HCT116 (cell line): ENCODE measurements around the gene ZNF107. TPM values are rescaled to one million over a fixed set of nuclear protein-coding genes. Genes with fewer than 3 reads are reported as not detected.

Source experiments
- ATAC-seq: fragments of 200-7000 bp; cut with Tn5 transposase; 2 replicates; pipeline ENCODE4 v1.9.1; 2020; ENCODE audit warnings: mild to moderate bottlenecking, moderate library complexity
- BruUV-seq: library from RNA; stranded (reverse); fragments of 400-500 nt; replicated peaks from 2 replicates; lab custom pipeline; 2021; lab: Mats Ljungman, UMichigan
- CTCF ChIA-PET: fragments of 300-600 bp; sonication (Branson Sonifier 250); formaldehyde crosslinking; loops from one replicate; lab custom pipeline; 2021; ENCODE audit warnings: antibody characterized with exemption; lab: Charles Lee
- POLR2A ChIA-PET: fragments of 300-600, 350-600 bp; sonication (Branson Sonifier 250); formaldehyde crosslinking; loops from one replicate; lab custom pipeline; 2021; ENCODE audit warnings: antibody characterized with exemption; lab: Charles Lee
- RAD21 ChIA-PET, 2 experiments: fragments of 300-600 bp; sonication (Branson Sonifier 250); formaldehyde crosslinking; loops; one replicate each; lab custom pipeline; 2023; ENCODE audit warnings: low total read pairs in 2 of 2; ENCODE audit not compliant: uncharacterized antibody in 2 of 2, unreplicated experiment in 2 of 2, low non-redundant PET in 1 of 2; lab: Charles Lee
- DNase-seq: peaks from one replicate; pipeline ENCODE4 v3.0.0-alpha.2; 2010; ENCODE audit warnings: low read depth, low spot score
- H2AFZ ChIP-seq: fragments of 200-600 bp; shearing (Covaris generic), sonication (generic); 2 replicates; pipeline ENCODE4 v1.6.1; 2017; ENCODE audit warnings: low read depth, mixed run types, mixed read lengths, antibody characterized with exemption, low read length; ENCODE audit not compliant: poor library complexity, severe bottlenecking
- H3K27ac ChIP-seq: 2 replicates; pipeline ENCODE4 v1.5.1; 2012; ENCODE audit warnings: low read depth, low read length
- H3K27me3 ChIP-seq: fragments of 200-600 bp; sonication (generic); 2 replicates; pipeline ENCODE4 v1.6.1; 2016; ENCODE audit warnings: mixed run types, low read length, mixed read lengths; ENCODE audit not compliant: insufficient read depth
- H3K36me3 ChIP-seq, 2 experiments: fragments of 200-500 bp in 1 of 2; fragments of 200-600 bp in 1 of 2; sonication (Bioruptor generic) in 1 of 2; sonication (generic) in 1 of 2; 2 replicates each; pipeline versions ENCODE4 v1.5.1 to v1.6.1; 2014 to 2016; ENCODE audit warnings: low read length in 2 of 2, inconsistent platforms in 1 of 2, mixed read lengths in 1 of 2, mixed run types in 1 of 2; ENCODE audit not compliant: insufficient read depth in 2 of 2, control insufficient read depth in 1 of 2
- H3K4me1 ChIP-seq, 2 experiments: fragments of 200-600 bp in 1 of 2; sonication (generic) in 1 of 2; 2 replicates each; pipeline versions ENCODE4 v1.5.1 to v1.6.1; 2012 to 2017; ENCODE audit warnings: low read length in 2 of 2, inconsistent platforms in 1 of 2, mild to moderate bottlenecking in 1 of 2, mixed read lengths in 1 of 2, mixed run types in 1 of 2, moderate library complexity in 1 of 2; ENCODE audit not compliant: insufficient read depth in 2 of 2, control insufficient read depth in 1 of 2
- H3K4me2 ChIP-seq: fragments of 200-600 bp; sonication (generic); 2 replicates; pipeline ENCODE4 v1.6.1; 2017; ENCODE audit warnings: mixed run types, low read length, mixed read lengths
- H3K4me3 ChIP-seq, 2 experiments: fragments of 200-600 bp in 1 of 2; sonication (generic) in 1 of 2; replicated peaks in 1 of 2; 2 replicates each; pipeline ENCODE4 v1.5.1; 2011 to 2016; ENCODE audit warnings: low read length in 2 of 2, control low read depth in 1 of 2, low read depth in 1 of 2, mild to moderate bottlenecking in 1 of 2, mixed read lengths in 1 of 2, mixed run types in 1 of 2
- H3K79me2 ChIP-seq: fragments of 200-600 bp; sonication (generic); 2 replicates; pipeline ENCODE4 v1.6.1; 2017; ENCODE audit warnings: mild to moderate bottlenecking, mixed run types, low read length, moderate library complexity, mixed read lengths; ENCODE audit not compliant: insufficient read depth
- H3K9ac ChIP-seq: fragments of 200-600 bp; sonication (generic); 2 replicates; pipeline ENCODE4 v1.6.1; 2016; ENCODE audit warnings: low read length, mixed read lengths
- H3K9me2 ChIP-seq: fragments of 200-600 bp; sonication (generic), shearing (Covaris generic); 2 replicates; pipeline ENCODE4 v1.6.1; 2017; ENCODE audit warnings: mixed run types, mild to moderate bottlenecking, moderate library complexity; ENCODE audit not compliant: insufficient read depth
- H3K9me3 ChIP-seq, 2 experiments: fragments of 200-500 bp in 1 of 2; fragments of 200-600 bp in 1 of 2; sonication (Bioruptor generic) in 1 of 2; sonication (generic) in 1 of 2; 2 replicates each; pipeline ENCODE4 v1.6.1; 2014 to 2017; ENCODE audit warnings: low read length in 2 of 2, mixed read lengths in 2 of 2, inconsistent platforms in 1 of 2, low read depth in 1 of 2, mild to moderate bottlenecking in 1 of 2, mixed run types in 1 of 2, moderate library complexity in 1 of 2; ENCODE audit not compliant: control insufficient read depth in 1 of 2, insufficient read depth in 1 of 2
- H4K20me1 ChIP-seq: fragments of 200-600 bp; sonication (generic), shearing (Covaris generic); 2 replicates; pipeline ENCODE4 v1.6.1; 2017; ENCODE audit warnings: mixed run types, mild to moderate bottlenecking, moderate library complexity; ENCODE audit not compliant: insufficient read depth
- ATF3 ChIP-seq: IDR thresholded peaks from 2 replicates; pipeline ENCODE4 v1.6.1; 2012
- CBX3 ChIP-seq: IDR thresholded peaks from 2 replicates; pipeline ENCODE4 v1.6.1; 2012; ENCODE audit warnings: low read depth
- CEBPB ChIP-seq: IDR thresholded peaks from 2 replicates; pipeline ENCODE4 v1.6.1; 2012; ENCODE audit warnings: low read depth
- EZH2 ChIP-seq: fragments of 200-600 bp; sonication (generic); IDR thresholded peaks from 2 replicates; pipeline ENCODE4 v1.6.1; 2017; ENCODE audit warnings: antibody characterized with exemption, mixed run types
- FOSL1 ChIP-seq: IDR thresholded peaks from 2 replicates; pipeline ENCODE4 v1.6.1; 2012; ENCODE audit warnings: low read depth
- MAX ChIP-seq: IDR thresholded peaks from 2 replicates; pipeline ENCODE4 v1.6.1; 2012
- RAD21 ChIP-seq: IDR thresholded peaks from 2 replicates; pipeline ENCODE4 v1.6.1; 2012; ENCODE audit warnings: low read depth, mild to moderate bottlenecking
- SIN3A ChIP-seq: IDR thresholded peaks from 2 replicates; pipeline ENCODE4 v1.6.1; 2012; ENCODE audit warnings: low read depth
- SP1 ChIP-seq: IDR thresholded peaks from 2 replicates; pipeline ENCODE4 v1.6.1; 2012; ENCODE audit warnings: low read depth
- SRF ChIP-seq: IDR thresholded peaks from 2 replicates; pipeline ENCODE4 v1.6.1; 2012; ENCODE audit warnings: low read depth
- TCF7L2 ChIP-seq: IDR thresholded peaks from 2 replicates; pipeline ENCODE4 v1.7.0; 2011; ENCODE audit warnings: borderline replicate concordance, inconsistent platforms; ENCODE audit not compliant: insufficient read depth, insufficient read length; ENCODE audit errors: extremely low read depth
- YY1 ChIP-seq: IDR thresholded peaks from 2 replicates; pipeline ENCODE4 v1.6.1; 2011; ENCODE audit warnings: low read length, low read depth, moderate library complexity, mild to moderate bottlenecking; ENCODE audit not compliant: insufficient replicate concordance; ENCODE audit errors: extremely low read depth
- ZFX ChIP-seq: fragments of 450-650 bp; IDR thresholded peaks from 2 replicates; pipeline ENCODE4 v1.6.1; 2017
- intact Hi-C: fragments of 100-400 bp; cut with micrococcal nuclease; formaldehyde crosslinking; loops from 2 replicates; pipeline ENCODE4 v1.10.0; 2022
- total RNA-seq: library from RNA; stranded (reverse); gene quantifications from one replicate; pipeline ENCODE4 v1.2.1, GENCODE V29; 2021; ENCODE audit not compliant: unreplicated experiment
- TF ChIP-seq, protein P1 (sequence below): IDR thresholded peaks from 2 replicates; pipeline ENCODE4 v1.6.1; 2011; ENCODE audit warnings: mild to moderate bottlenecking, low read length, moderate library complexity; ENCODE audit not compliant: insufficient replicate concordance; ENCODE audit errors: extremely low read depth

The ZNF107 gene
- total RNA-seq, 1 experiment from 2014 or later: 6.2 TPM

GRCh38 chr7:64643566-64643965 is 22.4 kb upstream of the ZNF107 start (continued):
- TF ChIP-seq, protein P1, sequence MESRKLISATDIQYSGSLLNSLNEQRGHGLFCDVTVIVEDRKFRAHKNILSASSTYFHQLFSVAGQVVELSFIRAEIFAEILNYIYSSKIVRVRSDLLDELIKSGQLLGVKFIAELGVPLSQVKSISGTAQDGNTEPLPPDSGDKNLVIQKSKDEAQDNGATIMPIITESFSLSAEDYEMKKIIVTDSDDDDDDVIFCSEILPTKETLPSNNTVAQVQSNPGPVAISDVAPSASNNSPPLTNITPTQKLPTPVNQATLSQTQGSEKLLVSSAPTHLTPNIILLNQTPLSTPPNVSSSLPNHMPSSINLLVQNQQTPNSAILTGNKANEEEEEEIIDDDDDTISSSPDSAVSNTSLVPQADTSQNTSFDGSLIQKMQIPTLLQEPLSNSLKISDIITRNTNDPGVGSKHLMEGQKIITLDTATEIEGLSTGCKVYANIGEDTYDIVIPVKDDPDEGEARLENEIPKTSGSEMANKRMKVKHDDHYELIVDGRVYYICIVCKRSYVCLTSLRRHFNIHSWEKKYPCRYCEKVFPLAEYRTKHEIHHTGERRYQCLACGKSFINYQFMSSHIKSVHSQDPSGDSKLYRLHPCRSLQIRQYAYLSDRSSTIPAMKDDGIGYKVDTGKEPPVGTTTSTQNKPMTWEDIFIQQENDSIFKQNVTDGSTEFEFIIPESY: no peak
- TF ChIP-seq CBX3: no peak

DNA sequence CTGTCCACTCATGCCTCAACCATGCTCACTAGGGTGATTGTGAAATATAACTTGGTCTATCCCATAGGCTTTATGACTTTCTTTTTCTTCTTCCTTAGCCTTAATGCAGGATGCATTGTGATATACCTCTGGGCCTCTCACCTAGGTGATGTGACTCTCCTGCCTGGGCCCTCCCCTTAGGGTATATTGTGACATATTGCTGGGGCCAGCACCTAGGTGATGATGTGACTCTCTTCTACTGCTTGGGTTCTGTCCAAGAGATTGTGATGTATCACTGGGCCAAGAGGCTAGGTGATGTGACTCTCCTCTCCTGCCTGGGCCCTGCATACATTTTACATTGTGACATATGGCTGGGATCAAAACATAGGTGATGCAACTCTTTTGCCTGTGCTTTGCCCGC is 14.7 kb upstream of the ZNF107 start:
- no TSS peak for BruUV-seq
- Histone ChIP-seq H3K4me2 (no peak overlapping the region), H3K4me1 (no peaks in the 10 kb centered on the region), H4K20me1 (no peaks in the 10 kb centered on the region), H3K79me2 (no peaks in the 10 kb centered on the region), H3K4me3 (no peak overlapping the region), H3K9me2 (no peaks in the 10 kb centered on the region), H2AFZ (no peak overlapping the region), H3K27me3 (no peaks in the 10 kb centered on the region), H3K9ac (no peak overlapping the region), H3K27ac (no peak overlapping the region), H3K36me3 (no peaks in the 10 kb centered on the region), H3K9me3 (no peaks in the 10 kb centered on the region; a peak in 1 of 4 replicates)
- RAD21 ChIA-PET: no interaction called here
- CTCF ChIA-PET: no interaction called here
- ATAC-seq: no peak
- intact Hi-C loops: no loop called here
- TF ChIP-seq SRF: no peak
- TF ChIP-seq EZH2: no peak
- TF ChIP-seq CEBPB: no peak
- DNase-seq: no peak
- POLR2A ChIA-PET: no interaction called here

DNA sequence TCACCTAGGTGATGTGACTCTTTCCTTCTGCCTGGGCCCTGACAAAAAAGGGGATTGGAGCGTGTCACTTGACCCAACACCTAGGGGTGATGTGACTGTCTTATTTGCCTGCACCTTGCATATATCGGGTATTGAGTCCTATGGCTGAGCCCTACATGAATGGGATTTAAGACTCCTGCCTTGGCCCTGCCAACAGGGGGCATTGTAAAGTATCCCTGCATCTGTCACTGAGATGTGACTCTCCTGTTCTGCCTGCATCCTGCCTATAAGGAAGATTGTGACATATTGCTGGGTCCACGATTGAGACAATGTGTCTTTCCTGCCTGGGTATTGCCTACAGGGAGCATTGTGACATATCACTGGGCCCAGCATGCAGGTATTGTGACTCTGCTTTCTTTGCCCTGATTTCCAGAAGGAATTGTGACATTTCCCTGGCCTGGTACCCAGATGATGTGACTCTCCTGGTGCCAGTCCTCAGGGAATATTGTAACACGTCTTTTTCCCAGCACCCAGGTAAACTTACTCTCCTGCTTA is 14.2 kb upstream of the ZNF107 start:
- no peak for DNase-seq
- Histone ChIP-seq H3K9ac (no peak overlapping the region), H3K27me3 (no peaks in the 10 kb centered on the region), H3K4me2 (no peak overlapping the region), H3K79me2 (no peaks in the 10 kb centered on the region), H3K9me3 (no peaks in the 10 kb centered on the region; a peak in 1 of 4 replicates), H3K27ac (no peak overlapping the region), H3K4me1 (no peaks in the 10 kb centered on the region), H2AFZ (no peak overlapping the region), H3K9me2 (no peaks in the 10 kb centered on the region), H3K4me3 (no peak overlapping the region), H3K36me3 (no peaks in the 10 kb centered on the region), H4K20me1 (no peaks in the 10 kb centered on the region)
- POLR2A ChIA-PET: no interaction called here
- TF ChIP-seq ATF3: no peak
- TF ChIP-seq, protein P1: no peak
- no peak for TF ChIP-seq CEBPB
- TF ChIP-seq SRF: no peak
- no peak for TF ChIP-seq YY1
- TF ChIP-seq FOSL1: no peak
- no peak for TF ChIP-seq SP1
- TF ChIP-seq TCF7L2: no peak
- TF ChIP-seq SIN3A: no peak
- no peak for TF ChIP-seq RAD21
- TF ChIP-seq ZFX: no peak
- no peak for TF ChIP-seq MAX
- CTCF ChIA-PET: no interaction called here
- no TSS peak for BruUV-seq
- intact Hi-C loops: no loop called here
- no peak for ATAC-seq
- RAD21 ChIA-PET: no interaction called here
